WERI-Rb-1 (cell line): ENCODE data around the gene RBFOX1.

Experiments used
- DNase-seq: peaks from one replicate; pipeline ENCODE4 v3.0.0-alpha.2; 2020
- H3K27ac ChIP-seq: fragments of 250-450 bp; sonication (Bioruptor Pico); 2 replicates; pipeline ENCODE4 v1.5.1; 2020; ENCODE audit warnings: mild to moderate bottlenecking, moderate library complexity
- H3K27me3 ChIP-seq: fragments of 250-450 bp; sonication (Bioruptor Pico); 2 replicates; pipeline ENCODE4 v1.5.1; 2021; ENCODE audit warnings: mild to moderate bottlenecking, low read depth, moderate library complexity; ENCODE audit not compliant: insufficient read depth, severe bottlenecking
- H3K36me3 ChIP-seq: fragments of 250-450 bp; sonication (Bioruptor Pico); 2 replicates; pipeline ENCODE4 v1.5.1; 2020; ENCODE audit warnings: mild to moderate bottlenecking, moderate library complexity
- H3K4me3 ChIP-seq: 2 replicates; pipeline ENCODE4 v1.5.1; 2011; ENCODE audit warnings: low read depth, mild to moderate bottlenecking, control low read depth, low read length
- H3K9me3 ChIP-seq: fragments of 250-450 bp; sonication (Bioruptor Pico); 2 replicates; pipeline ENCODE4 v1.5.1; 2021; ENCODE audit warnings: mild to moderate bottlenecking, moderate library complexity; ENCODE audit not compliant: severe bottlenecking
- CTCF ChIP-seq: IDR thresholded peaks from 2 replicates; pipeline ENCODE4 v1.5.1; 2011; ENCODE audit warnings: low read depth, mild to moderate bottlenecking, control low read depth, inconsistent platforms, low read length

The RBFOX1 gene

GRCh38 chr16:7688811-7689210, 356.2 kb downstream of the RBFOX1 start:
- H3K27me3 ChIP-seq = no peaks in the 10 kb centered on the region
- TF ChIP-seq CTCF = no peak
- H3K9me3 ChIP-seq = no peaks in the 10 kb centered on the region
- no peak overlapping the region for H3K4me3 ChIP-seq
- H3K27ac ChIP-seq = no peak overlapping the region
- no peak for DNase-seq
- no peaks in the 10 kb centered on the region for H3K36me3 ChIP-seq

GRCh38 chr16:7689234-7689633, 356.6 kb downstream of the RBFOX1 start:
- no peaks in the 10 kb centered on the region for H3K27me3 ChIP-seq

GRCh38 chr16:7691533-7691932, 358.9 kb downstream of the RBFOX1 start:
- TF ChIP-seq CTCF = no peak
- no peaks in the 10 kb centered on the region for H3K36me3 ChIP-seq
- H3K27ac ChIP-seq = no peak overlapping the region
- no peaks in the 10 kb centered on the region for H3K9me3 ChIP-seq
- H3K4me3 ChIP-seq = no peak overlapping the region
- H3K27me3 ChIP-seq = no peaks in the 10 kb centered on the region
- no peak for DNase-seq

More at GRCh38 chr16:7689234-7689633, 356.6 kb downstream of the RBFOX1 start:
- Histone ChIP-seq H3K27ac (no peak overlapping the region), H3K9me3 (no peaks in the 10 kb centered on the region), H3K4me3 (no peak overlapping the region), H3K36me3 (no peaks in the 10 kb centered on the region)
- DNase-seq = no peak
- no peak for TF ChIP-seq CTCF

GRCh38 chr16:7703672-7704071, 371.0 kb downstream of the RBFOX1 start:
- Histone ChIP-seq H3K36me3 (no peaks in the 10 kb centered on the region), H3K4me3 (no peak overlapping the region), H3K27me3 (peaks cover 3% of the 10 kb centered on the region), H3K27ac (no peak overlapping the region), H3K9me3 (peaks cover 2% of the 10 kb centered on the region)
- DNase-seq = no peak
- no peak for TF ChIP-seq CTCF

GRCh38 chr16:7705885-7706284, 373.2 kb downstream of the RBFOX1 start:
- Histone ChIP-seq H3K4me3 (no peak overlapping the region), H3K36me3 (no peaks in the 10 kb centered on the region), H3K27ac (no peak overlapping the region), H3K9me3 (peaks cover 4% of the 10 kb centered on the region), H3K27me3 (peaks cover 3% of the 10 kb centered on the region)
- no peak for DNase-seq
- TF ChIP-seq CTCF = no peak

GRCh38 chr16:7709186-7709585, 376.5 kb downstream of the RBFOX1 start:
- TF ChIP-seq CTCF = no peak
- Histone ChIP-seq H3K27me3 (no peaks in the 10 kb centered on the region), H3K4me3 (no peak overlapping the region), H3K36me3 (no peaks in the 10 kb centered on the region), H3K27ac (no peak overlapping the region), H3K9me3 (peaks cover 4% of the 10 kb centered on the region)
- no peak for DNase-seq
